HG02981 (cell line): ENCODE results near the gene PTEN.

Experiments
- ATAC-seq: cut with Tn5 transposase; IDR thresholded peaks from one replicate; pipeline ENCODE4 v1.9.1; 2021; ENCODE audit warnings: mild to moderate bottlenecking, moderate library complexity; ENCODE audit not compliant: unreplicated experiment

Gene PTEN

GRCh38 chr10:87915989-87916388 lies 52.6 kb downstream of the PTEN start:
- no peak for ATAC-seq

GRCh38 chr10:87916515-87916914 lies 53.1 kb downstream of the PTEN start:
- ATAC-seq, result no peak

GRCh38 chr10:87918254-87918859 lies 54.9 kb downstream of the PTEN start:
- no peak for ATAC-seq

- ATAC-seq, result no peak
Measured at GRCh38 chr10:87920538-87920937, 57.1 kb downstream of the PTEN start.

- ATAC-seq, result no peak
Measured at GRCh38 chr10:87921931-87922688, 58.7 kb downstream of the PTEN start.

GRCh38 chr10:87923233-87923632 lies 59.8 kb downstream of the PTEN start:
- no peak for ATAC-seq

GRCh38 chr10:87925570-87925969 lies 62.1 kb downstream of the PTEN start:
- no peak for ATAC-seq

- no peak for ATAC-seq
Measured at GRCh38 chr10:87927091-87927490, 63.7 kb downstream of the PTEN start.

GRCh38 chr10:87928996-87929395 lies 65.6 kb downstream of the PTEN start:
- no peak for ATAC-seq

GRCh38 chr10:87930141-87930540 lies 66.7 kb downstream of the PTEN start:
- ATAC-seq, result no peak

GRCh38 chr10:87930934-87931835 lies 67.8 kb downstream of the PTEN start:
- no peak for ATAC-seq

- ATAC-seq, result no peak
Measured at GRCh38 chr10:87931836-87932230, 68.4 kb downstream of the PTEN start.

GRCh38 chr10:87935290-87936141 lies 72.1 kb downstream of the PTEN start:
- no peak for ATAC-seq

GRCh38 chr10:87940210-87940609 lies 76.8 kb downstream of the PTEN start:
- ATAC-seq, result no peak

- no peak for ATAC-seq
Measured at GRCh38 chr10:87942884-87943527, 79.6 kb downstream of the PTEN start.

GRCh38 chr10:87945984-87946383 lies 82.6 kb downstream of the PTEN start:
- no peak for ATAC-seq

GRCh38 chr10:87952612-87953011 lies 89.2 kb downstream of the PTEN start:
- no peak for ATAC-seq

- no peak for ATAC-seq
Measured at GRCh38 chr10:87956055-87956454, 92.6 kb downstream of the PTEN start.

- no peak for ATAC-seq
Measured at GRCh38 chr10:87957702-87958101, 94.3 kb downstream of the PTEN start.

- ATAC-seq, result no peak
Measured at GRCh38 chr10:87960230-87960629, 96.8 kb downstream of the PTEN start.
